Measurements from ENCODE around the gene HIGD1B. TPM values are rescaled to one million over a fixed set of nuclear protein-coding genes. Genes with fewer than 3 reads are reported as not detected.
A peak's percentile ranks its signal among the peaks of the same experiment; 100 is the strongest.

Gene HIGD1B
- total and polyA plus RNA-seq, 2 of the 13 experiments (the other 11 are each of a cell fraction or from before 2014, with no cell fraction given) = not detected

- TF ChIP-seq, protein P1, sequence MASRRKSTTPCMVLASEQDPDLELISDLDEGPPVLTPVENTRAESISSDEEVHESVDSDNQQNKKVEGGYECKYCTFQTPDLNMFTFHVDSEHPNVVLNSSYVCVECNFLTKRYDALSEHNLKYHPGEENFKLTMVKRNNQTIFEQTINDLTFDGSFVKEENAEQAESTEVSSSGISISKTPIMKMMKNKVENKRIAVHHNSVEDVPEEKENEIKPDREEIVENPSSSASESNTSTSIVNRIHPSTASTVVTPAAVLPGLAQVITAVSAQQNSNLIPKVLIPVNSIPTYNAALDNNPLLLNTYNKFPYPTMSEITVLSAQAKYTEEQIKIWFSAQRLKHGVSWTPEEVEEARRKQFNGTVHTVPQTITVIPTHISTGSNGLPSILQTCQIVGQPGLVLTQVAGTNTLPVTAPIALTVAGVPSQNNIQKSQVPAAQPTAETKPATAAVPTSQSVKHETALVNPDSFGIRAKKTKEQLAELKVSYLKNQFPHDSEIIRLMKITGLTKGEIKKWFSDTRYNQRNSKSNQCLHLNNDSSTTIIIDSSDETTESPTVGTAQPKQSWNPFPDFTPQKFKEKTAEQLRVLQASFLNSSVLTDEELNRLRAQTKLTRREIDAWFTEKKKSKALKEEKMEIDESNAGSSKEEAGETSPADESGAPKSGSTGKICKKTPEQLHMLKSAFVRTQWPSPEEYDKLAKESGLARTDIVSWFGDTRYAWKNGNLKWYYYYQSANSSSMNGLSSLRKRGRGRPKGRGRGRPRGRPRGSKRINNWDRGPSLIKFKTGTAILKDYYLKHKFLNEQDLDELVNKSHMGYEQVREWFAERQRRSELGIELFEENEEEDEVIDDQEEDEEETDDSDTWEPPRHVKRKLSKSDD (CRISPR knock-in tag; IDR thresholded peaks at IDR 0.05; ENCODE audit: low read depth) = no peak
- TF ChIP-seq ETV5 (CRISPR knock-in tag; IDR thresholded peaks at IDR 0.05; ENCODE audit: borderline replicate concordance) (no peak), EZH2 (conservative IDR thresholded peaks at IDR 0.05; ENCODE audit: low read depth, low read length) (peak; percentile 96; the same call in 1 of the 2 replicates), FOXA3 (CRISPR knock-in tag; IDR thresholded peaks at IDR 0.05) (no peak), AKAP8 (CRISPR knock-in tag; IDR thresholded peaks at IDR 0.05) (no peak), NCOA5 (CRISPR knock-in tag; IDR thresholded peaks at IDR 0.05) (no peak), HNRNPLL (IDR thresholded peaks at IDR 0.05; ENCODE audit: low read depth, low read length, poor library complexity, severe bottlenecking) (peak; percentile 39), CHD4 (IDR thresholded peaks at IDR 0.05; ENCODE audit: borderline replicate concordance, low read length) (no peak), NFKB2 (CRISPR knock-in tag; IDR thresholded peaks at IDR 0.05; ENCODE audit: borderline replicate concordance) (peak; percentile 55; the same call in 1 of the 2 replicates), ZNF282 (IDR thresholded peaks at IDR 0.05; ENCODE audit: partially characterized antibody) (no peak), YEATS4 (CRISPR knock-in tag; IDR thresholded peaks at IDR 0.05; ENCODE audit: borderline replicate concordance) (no peak), ZNF644 (CRISPR knock-in tag; IDR thresholded peaks at IDR 0.05; ENCODE audit: low read depth) (no peak), SNRNP70 (IDR thresholded peaks at IDR 0.05; ENCODE audit: low read depth, low read length) (no peak), ZNF34 (CRISPR knock-in tag; IDR thresholded peaks at IDR 0.05; ENCODE audit: borderline replicate concordance) (no peak), ZNF800 (CRISPR knock-in tag; IDR thresholded peaks at IDR 0.05) (peak; percentile 67; the same call in 1 of the 2 replicates)
- TF ChIP-seq, protein P2, sequence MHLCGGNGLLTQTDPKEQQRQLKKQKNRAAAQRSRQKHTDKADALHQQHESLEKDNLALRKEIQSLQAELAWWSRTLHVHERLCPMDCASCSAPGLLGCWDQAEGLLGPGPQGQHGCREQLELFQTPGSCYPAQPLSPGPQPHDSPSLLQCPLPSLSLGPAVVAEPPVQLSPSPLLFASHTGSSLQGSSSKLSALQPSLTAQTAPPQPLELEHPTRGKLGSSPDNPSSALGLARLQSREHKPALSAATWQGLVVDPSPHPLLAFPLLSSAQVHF (CRISPR knock-in tag; IDR thresholded peaks at IDR 0.05) = no peak
- TF ChIP-seq, protein P3, sequence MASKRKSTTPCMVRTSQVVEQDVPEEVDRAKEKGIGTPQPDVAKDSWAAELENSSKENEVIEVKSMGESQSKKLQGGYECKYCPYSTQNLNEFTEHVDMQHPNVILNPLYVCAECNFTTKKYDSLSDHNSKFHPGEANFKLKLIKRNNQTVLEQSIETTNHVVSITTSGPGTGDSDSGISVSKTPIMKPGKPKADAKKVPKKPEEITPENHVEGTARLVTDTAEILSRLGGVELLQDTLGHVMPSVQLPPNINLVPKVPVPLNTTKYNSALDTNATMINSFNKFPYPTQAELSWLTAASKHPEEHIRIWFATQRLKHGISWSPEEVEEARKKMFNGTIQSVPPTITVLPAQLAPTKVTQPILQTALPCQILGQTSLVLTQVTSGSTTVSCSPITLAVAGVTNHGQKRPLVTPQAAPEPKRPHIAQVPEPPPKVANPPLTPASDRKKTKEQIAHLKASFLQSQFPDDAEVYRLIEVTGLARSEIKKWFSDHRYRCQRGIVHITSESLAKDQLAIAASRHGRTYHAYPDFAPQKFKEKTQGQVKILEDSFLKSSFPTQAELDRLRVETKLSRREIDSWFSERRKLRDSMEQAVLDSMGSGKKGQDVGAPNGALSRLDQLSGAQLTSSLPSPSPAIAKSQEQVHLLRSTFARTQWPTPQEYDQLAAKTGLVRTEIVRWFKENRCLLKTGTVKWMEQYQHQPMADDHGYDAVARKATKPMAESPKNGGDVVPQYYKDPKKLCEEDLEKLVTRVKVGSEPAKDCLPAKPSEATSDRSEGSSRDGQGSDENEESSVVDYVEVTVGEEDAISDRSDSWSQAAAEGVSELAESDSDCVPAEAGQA (IDR thresholded peaks at IDR 0.05; ENCODE audit: low read depth) = no peak
- TF ChIP-seq, protein P3 (CRISPR knock-in tag; IDR thresholded peaks at IDR 0.05; ENCODE audit: borderline replicate concordance) = no peak
Observed at GRCh38 chr17:44829523-44830358, 17.9 kb upstream of the HIGD1B start, which contains the start of gene GJC1 (continued).

Measured in HepG2 (cell line).